ENCODE measurements around the gene ZNF385B. TPM values are rescaled to one million over a fixed set of nuclear protein-coding genes. Genes with fewer than 3 reads are reported as not detected.

The ZNF385B gene
- polyA plus RNA-seq, 1 donor (not counting 4 experiments of a cell fraction or from before 2014, with no cell fraction given), result 0.17 TPM

- no peaks in the 10 kb centered on the region for H3K27me3 ChIP-seq (ENCODE audit: control insufficient read depth, extremely low read depth, insufficient read depth, low read length)
- no peaks in the 10 kb centered on the region for H3K9me3 ChIP-seq (ENCODE audit: control insufficient read depth, low read depth, low read length)
- H3K79me2 ChIP-seq (ENCODE audit: control insufficient read depth, insufficient read depth, low read length), result no peaks in the 10 kb centered on the region
- H3K4me2 ChIP-seq (ENCODE audit: control insufficient read depth, extremely low read depth, insufficient read depth, low read depth, low read length), result no peak overlapping the region
- no peaks in the 10 kb centered on the region for H3K9me1 ChIP-seq (ENCODE audit: control insufficient read depth, extremely low read depth, insufficient read depth, low read length)
- no peak overlapping the region for H2AFZ ChIP-seq (ENCODE audit: control insufficient read depth, low read length)
- no peak overlapping the region for H3K4me3 ChIP-seq (ENCODE audit: control insufficient read depth in 2 of 3, extremely low read depth in 1 of 3, insufficient read depth in 2 of 3, low read depth in 1 of 3, low read length in 3 of 3)
- no peaks in the 10 kb centered on the region for H3K36me3 ChIP-seq (ENCODE audit: control insufficient read depth in 2 of 2, extremely low read depth in 1 of 2, insufficient read depth in 2 of 2, low read length in 2 of 2)
- H3K9ac ChIP-seq (ENCODE audit: control insufficient read depth, extremely low read depth, insufficient read depth, low read length), result no peak overlapping the region
- FAIRE-seq (no peak), DNase-seq (ENCODE audit: low read depth, low spot score) (no peak)
- dilution Hi-C loops (cut with MboI; ENCODE audit: extremely low pct_ligation_motif_present, low sequenced_read_pairs), result no loop called here
- no peaks in the 10 kb centered on the region for H4K20me1 ChIP-seq (ENCODE audit: control insufficient read depth, extremely low read depth, insufficient read depth, low read length)
- no peak overlapping the region for H3K27ac ChIP-seq (ENCODE audit: control insufficient read depth, insufficient read depth, low read length)
- H3K4me1 ChIP-seq (ENCODE audit: control insufficient read depth, extremely low read depth, insufficient read depth, low read length), result no peaks in the 10 kb centered on the region
- TF ChIP-seq EZH2 (IDR thresholded peaks at IDR 0.05; ENCODE audit: low read length), result no peak
- TF ChIP-seq CTCF (optimal IDR thresholded peaks at IDR 0.05 in 1 of 3, IDR thresholded peaks at IDR 0.05 in 1 of 3, conservative IDR thresholded peaks at IDR 0.05 in 1 of 3; ENCODE audit: extremely low read depth in 1 of 3, insufficient read depth in 2 of 3, low read length in 3 of 3), result no peak
Observed at GRCh38 chr2:179578171-179578916, 283.1 kb downstream of the ZNF385B start.

- dilution Hi-C loops (cut with MboI; ENCODE audit: extremely low pct_ligation_motif_present, low sequenced_read_pairs), result no loop called here
- no peaks in the 10 kb centered on the region for H3K79me2 ChIP-seq (ENCODE audit: control insufficient read depth, insufficient read depth, low read length)
- FAIRE-seq, result no peak
- no peak overlapping the region for H3K4me3 ChIP-seq (ENCODE audit: control insufficient read depth in 2 of 3, extremely low read depth in 1 of 3, insufficient read depth in 2 of 3, low read depth in 1 of 3, low read length in 3 of 3)
- no peaks in the 10 kb centered on the region for H3K9me3 ChIP-seq (ENCODE audit: control insufficient read depth, low read depth, low read length)
- H3K27me3 ChIP-seq (ENCODE audit: control insufficient read depth, extremely low read depth, insufficient read depth, low read length), result no peaks in the 10 kb centered on the region
- peaks cover 2% of the 10 kb centered on the region for H3K4me1 ChIP-seq (ENCODE audit: control insufficient read depth, extremely low read depth, insufficient read depth, low read length)
- no peaks in the 10 kb centered on the region for H4K20me1 ChIP-seq (ENCODE audit: control insufficient read depth, extremely low read depth, insufficient read depth, low read length)
- no peak overlapping the region for H2AFZ ChIP-seq (ENCODE audit: control insufficient read depth, low read length)
- H3K27ac ChIP-seq (ENCODE audit: control insufficient read depth, insufficient read depth, low read length), result no peak overlapping the region
- no peak for DNase-seq (ENCODE audit: low read depth, low spot score)
- no peaks in the 10 kb centered on the region for H3K9me1 ChIP-seq (ENCODE audit: control insufficient read depth, extremely low read depth, insufficient read depth, low read length)
- no peak for TF ChIP-seq CTCF (optimal IDR thresholded peaks at IDR 0.05 in 1 of 3, IDR thresholded peaks at IDR 0.05 in 1 of 3, conservative IDR thresholded peaks at IDR 0.05 in 1 of 3; ENCODE audit: extremely low read depth in 1 of 3, insufficient read depth in 2 of 3, low read length in 3 of 3)
- no peak for TF ChIP-seq EZH2 (IDR thresholded peaks at IDR 0.05; ENCODE audit: low read length)
- no peak overlapping the region for H3K4me2 ChIP-seq (ENCODE audit: control insufficient read depth, extremely low read depth, insufficient read depth, low read depth, low read length)
- H3K36me3 ChIP-seq (ENCODE audit: control insufficient read depth in 2 of 2, extremely low read depth in 1 of 2, insufficient read depth in 2 of 2, low read length in 2 of 2), result no peaks in the 10 kb centered on the region
- no peak overlapping the region for H3K9ac ChIP-seq (ENCODE audit: control insufficient read depth, extremely low read depth, insufficient read depth, low read length)
Observed at GRCh38 chr2:179574061-179574519, 287.3 kb downstream of the ZNF385B start.
